HUES48 (cell line): ENCODE data around the gene CKAP5.

Source experiments
- H3K27ac ChIP-seq: one replicate; pipeline ENCODE4 v1.7.0; 2013; ENCODE audit warnings: low read depth, low read length, inconsistent platforms
- H3K27me3 ChIP-seq: 2 replicates; pipeline ENCODE4 v1.6.1; 2013; ENCODE audit warnings: mild to moderate bottlenecking, low read length; ENCODE audit not compliant: control insufficient read depth, insufficient read depth
- H3K36me3 ChIP-seq: 2 replicates; pipeline ENCODE4 v1.6.1; 2013; ENCODE audit warnings: low read length; ENCODE audit not compliant: control insufficient read depth, insufficient read depth
- H3K4me1 ChIP-seq: 2 replicates; pipeline ENCODE4 v1.6.1; 2013; ENCODE audit warnings: mild to moderate bottlenecking, low read length; ENCODE audit not compliant: control insufficient read depth, insufficient read depth
- H3K4me3 ChIP-seq: 2 replicates; pipeline ENCODE4 v1.5.1; 2013; ENCODE audit warnings: mild to moderate bottlenecking, low read depth, low read length
- H3K9ac ChIP-seq: 2 replicates; pipeline ENCODE4 v1.6.1; 2013; ENCODE audit warnings: mild to moderate bottlenecking, low read depth, low read length, moderate library complexity
- H3K9me3 ChIP-seq: 2 replicates; pipeline ENCODE4 v1.6.1; 2013; ENCODE audit warnings: low read length; ENCODE audit not compliant: control insufficient read depth, insufficient read depth

Gene CKAP5

DNA sequence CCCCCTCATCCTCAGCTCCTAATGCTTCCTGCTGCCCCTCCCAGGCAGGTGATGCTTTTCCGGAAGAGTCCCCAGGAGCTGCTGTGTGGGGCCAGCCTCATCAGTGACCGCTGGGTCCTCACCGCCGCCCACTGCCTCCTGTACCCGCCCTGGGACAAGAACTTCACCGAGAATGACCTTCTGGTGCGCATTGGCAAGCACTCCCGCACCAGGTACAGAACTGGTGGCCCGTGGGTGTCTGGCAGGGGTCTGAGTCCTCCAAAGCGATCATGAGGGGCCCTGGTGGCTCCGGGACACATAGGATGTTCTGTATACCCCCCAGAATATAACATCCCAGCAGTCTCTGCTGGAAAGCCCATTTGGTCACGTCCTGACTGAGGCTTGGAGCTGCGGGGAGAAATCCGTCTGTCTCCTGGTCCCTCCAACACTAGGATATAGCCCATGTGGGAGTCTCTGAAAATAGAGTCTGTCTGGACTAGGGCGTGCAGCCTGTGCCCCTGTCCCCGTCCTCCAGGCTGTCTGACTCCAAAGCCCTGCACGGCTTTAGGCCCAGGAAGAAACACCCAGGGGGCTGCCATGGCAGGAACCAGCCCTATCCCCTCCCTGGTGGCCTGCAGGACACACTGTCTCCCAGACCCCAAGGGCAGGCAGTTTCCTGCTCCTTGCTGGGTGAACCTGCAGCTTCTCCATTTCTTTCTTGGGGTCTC, 118.0 kb downstream of the CKAP5 start:
- Histone ChIP-seq H3K9me3 (no peaks in the 10 kb centered on the region), H3K27me3 (no peaks in the 10 kb centered on the region), H3K27ac (no peak overlapping the region), H3K4me1 (peaks cover 7% of the 10 kb centered on the region; the same call in 1 of the 2 replicates), H3K4me3 (no peak overlapping the region), H3K36me3 (no peaks in the 10 kb centered on the region), H3K9ac (no peak overlapping the region)

DNA sequence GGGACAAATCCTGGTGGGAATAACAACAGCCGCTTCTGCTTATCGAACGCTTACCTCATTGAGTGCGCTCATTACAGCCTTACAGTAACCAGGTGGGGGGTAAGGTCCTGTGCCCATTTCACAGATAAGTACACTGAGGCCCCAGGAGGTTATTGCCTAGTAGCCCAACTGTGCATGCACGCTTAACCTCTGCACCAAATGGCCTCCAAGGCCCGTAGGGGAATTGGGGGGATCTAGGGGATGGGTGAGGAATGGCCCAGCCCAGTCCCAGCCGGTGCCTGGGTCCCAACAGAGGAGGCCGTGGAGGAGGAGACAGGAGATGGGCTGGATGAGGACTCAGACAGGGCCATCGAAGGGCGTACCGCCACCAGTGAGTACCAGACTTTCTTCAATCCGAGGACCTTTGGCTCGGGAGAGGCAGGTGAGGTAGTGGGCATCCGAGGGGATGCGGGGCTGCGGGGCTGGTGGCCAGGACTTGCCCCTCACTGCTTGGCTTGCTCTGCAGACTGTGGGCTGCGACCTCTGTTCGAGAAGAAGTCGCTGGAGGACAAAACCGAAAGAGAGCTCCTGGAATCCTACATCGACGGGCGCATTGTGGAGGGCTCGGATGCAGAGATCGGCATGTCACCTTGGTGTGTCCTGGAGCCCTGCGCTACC, 119.7 kb downstream of the CKAP5 start:
- no peaks in the 10 kb centered on the region for H3K27me3 ChIP-seq
- no peak overlapping the region for H3K4me3 ChIP-seq
- no peaks in the 10 kb centered on the region for H3K36me3 ChIP-seq
- no peak overlapping the region for H3K27ac ChIP-seq
- no peaks in the 10 kb centered on the region for H3K9me3 ChIP-seq
- H3K4me1 ChIP-seq, result peaks cover 7% of the 10 kb centered on the region; the same call in 1 of the 2 replicates
- H3K9ac ChIP-seq, result no peak overlapping the region

DNA sequence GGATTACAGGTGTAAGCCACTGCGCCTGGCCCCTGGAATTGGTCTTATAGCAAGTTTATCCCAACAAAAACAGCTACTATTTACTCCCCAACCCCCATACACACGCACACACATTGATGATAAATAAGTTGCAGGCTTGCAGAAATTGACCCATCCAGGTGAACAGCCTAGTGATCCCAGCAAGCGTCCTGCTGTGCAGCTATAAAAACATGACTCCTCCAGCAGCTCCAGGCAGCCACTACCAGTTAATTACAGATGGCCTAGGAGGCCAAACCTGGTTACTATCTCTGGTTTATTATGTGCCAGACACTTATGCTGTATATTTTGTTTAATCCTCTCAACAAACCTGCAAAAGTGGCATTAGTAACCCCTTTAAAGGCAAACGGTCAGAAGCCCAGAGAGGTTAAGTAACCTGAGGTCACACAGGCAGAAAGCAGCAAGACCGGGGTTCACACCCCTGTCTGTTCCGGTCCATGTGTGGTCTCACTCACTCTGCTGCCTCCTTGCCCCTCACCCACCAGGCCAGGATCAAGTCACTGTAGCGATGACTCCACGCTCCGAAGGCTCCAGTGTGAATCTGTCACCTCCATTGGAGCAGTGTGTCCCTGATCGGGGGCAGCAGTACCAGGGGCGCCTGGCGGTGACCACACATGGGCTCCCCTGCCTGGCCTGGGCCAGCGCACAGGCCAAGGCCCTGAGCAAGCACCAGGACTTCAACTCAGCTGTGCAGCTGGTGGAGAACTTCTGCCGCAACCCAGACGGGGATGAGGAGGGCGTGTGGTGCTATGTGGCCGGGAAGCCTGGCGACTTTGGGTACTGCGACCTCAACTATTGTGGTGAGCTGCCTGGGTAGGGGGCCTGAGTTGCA, 120.5 kb downstream of the CKAP5 start:
- no peak overlapping the region for H3K9ac ChIP-seq
- H3K27ac ChIP-seq, result no peak overlapping the region
- H3K36me3 ChIP-seq, result no peaks in the 10 kb centered on the region
- no peak overlapping the region for H3K4me3 ChIP-seq
- no peaks in the 10 kb centered on the region for H3K27me3 ChIP-seq
- peaks cover 7% of the 10 kb centered on the region; the same call in 1 of the 2 replicates for H3K4me1 ChIP-seq
- H3K9me3 ChIP-seq, result no peaks in the 10 kb centered on the region

DNA sequence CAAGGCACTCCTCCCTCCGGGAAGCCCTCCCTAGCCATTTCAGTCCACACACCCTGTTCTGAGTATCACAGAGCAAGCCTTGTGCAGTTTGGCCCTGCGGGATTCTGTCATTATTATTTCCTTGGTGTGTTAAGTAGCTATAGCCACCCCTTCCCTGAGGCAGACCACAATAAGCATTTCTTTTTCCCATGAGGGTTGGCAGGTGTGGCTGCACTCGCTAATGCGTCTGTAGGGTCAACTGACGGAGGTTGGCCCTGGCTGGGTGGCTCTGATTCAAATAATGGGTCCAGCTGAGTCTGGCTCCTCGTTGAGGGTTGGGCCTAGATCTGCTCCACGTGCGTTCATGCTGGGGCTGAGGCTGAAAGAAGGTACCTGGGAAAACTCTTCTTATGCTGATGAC, 122.0 kb downstream of the CKAP5 start:
- no peaks in the 10 kb centered on the region for H3K36me3 ChIP-seq
- H3K9ac ChIP-seq, result no peak overlapping the region
- peaks cover 7% of the 10 kb centered on the region; the same call in 1 of the 2 replicates for H3K4me1 ChIP-seq
- H3K4me3 ChIP-seq, result no peak overlapping the region
- no peaks in the 10 kb centered on the region for H3K9me3 ChIP-seq
- no peak overlapping the region for H3K27ac ChIP-seq
- H3K27me3 ChIP-seq, result no peaks in the 10 kb centered on the region

DNA sequence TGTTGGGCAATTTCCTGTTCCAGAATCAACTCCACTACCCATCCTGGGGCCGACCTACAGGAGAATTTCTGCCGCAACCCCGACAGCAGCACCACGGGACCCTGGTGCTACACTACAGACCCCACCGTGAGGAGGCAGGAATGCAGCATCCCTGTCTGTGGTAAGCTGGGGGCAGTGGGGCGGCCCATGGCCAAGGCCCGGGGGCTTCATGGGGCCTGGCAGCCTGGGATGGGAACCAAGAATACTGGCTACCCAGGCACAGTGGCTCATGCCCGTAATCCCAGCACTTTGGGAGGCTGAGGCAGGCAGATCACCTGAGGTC, 122.8 kb downstream of the CKAP5 start:
- no peak overlapping the region for H3K9ac ChIP-seq

DNA sequence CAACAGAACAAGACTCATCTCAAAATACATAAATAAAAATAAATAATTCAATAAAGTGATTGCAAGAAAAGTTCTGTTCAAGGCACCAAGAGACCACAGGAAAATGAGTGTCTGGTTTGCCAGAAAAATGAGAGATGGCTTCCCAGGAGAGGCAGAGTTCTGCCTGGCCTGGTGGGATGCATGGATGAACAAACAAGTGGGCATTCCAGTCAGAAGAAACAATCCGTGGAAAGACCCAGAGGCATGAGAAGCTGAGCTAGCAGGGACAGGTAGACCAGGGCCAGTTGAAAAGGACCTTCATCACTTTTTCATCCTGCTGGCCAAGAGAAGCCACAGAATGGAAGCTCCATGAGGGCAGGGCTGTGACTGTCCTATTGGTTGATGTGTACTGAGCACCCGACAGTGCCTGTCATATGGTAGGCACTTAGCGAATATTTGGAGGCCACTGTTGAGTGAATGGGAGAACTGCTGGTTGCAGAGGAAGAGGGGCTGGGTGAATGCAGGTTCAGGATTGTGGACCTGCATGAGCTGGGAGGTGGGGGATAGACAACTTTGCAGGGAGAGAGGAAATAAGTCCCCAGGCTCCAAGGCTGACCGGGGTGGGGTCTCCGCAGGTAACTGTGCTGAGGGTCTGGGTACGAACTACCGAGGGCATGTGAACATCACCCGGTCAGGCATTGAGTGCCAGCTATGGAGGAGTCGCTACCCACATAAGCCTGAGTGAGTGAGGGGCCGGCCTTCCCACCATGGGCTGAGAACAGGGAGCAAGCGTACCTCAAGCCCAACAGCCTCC, 123.3 kb downstream of the CKAP5 start:
- Histone ChIP-seq H3K4me1 (peaks cover 7% of the 10 kb centered on the region; the same call in 1 of the 2 replicates), H3K27ac (no peak overlapping the region), H3K27me3 (no peaks in the 10 kb centered on the region), H3K9me3 (no peaks in the 10 kb centered on the region), H3K9ac (no peak overlapping the region), H3K4me3 (no peak overlapping the region), H3K36me3 (no peaks in the 10 kb centered on the region)

More for the DNA sequence above, 122.8 kb downstream of the CKAP5 start:
- Histone ChIP-seq H3K4me3 (no peak overlapping the region), H3K36me3 (no peaks in the 10 kb centered on the region), H3K9me3 (no peaks in the 10 kb centered on the region), H3K27me3 (no peaks in the 10 kb centered on the region), H3K4me1 (peaks cover 7% of the 10 kb centered on the region; the same call in 1 of the 2 replicates), H3K27ac (no peak overlapping the region)

DNA sequence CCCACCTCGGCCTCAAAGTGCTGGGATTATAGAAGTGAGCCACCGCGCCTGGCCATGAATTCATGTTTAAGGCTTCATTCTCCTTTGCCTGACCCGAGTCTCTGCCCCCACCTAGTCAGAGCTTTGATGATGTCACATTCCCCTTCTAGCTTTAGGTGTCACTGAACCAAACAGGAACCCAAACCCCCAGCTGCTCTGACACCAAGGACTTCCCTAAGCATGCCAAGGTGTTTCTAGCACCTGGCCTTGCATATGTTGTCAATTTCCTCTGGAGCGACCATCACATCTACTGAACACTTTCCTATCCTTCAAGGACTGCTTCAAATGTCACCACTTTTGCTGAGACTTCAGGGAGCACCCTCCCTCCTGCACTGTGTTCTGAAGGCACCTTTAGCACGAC, 124.8 kb downstream of the CKAP5 start:
- Histone ChIP-seq H3K4me3 (no peak overlapping the region), H3K9me3 (no peaks in the 10 kb centered on the region), H3K27ac (no peak overlapping the region), H3K4me1 (peaks cover 7% of the 10 kb centered on the region; the same call in 1 of the 2 replicates), H3K9ac (no peak overlapping the region), H3K27me3 (no peaks in the 10 kb centered on the region), H3K36me3 (no peaks in the 10 kb centered on the region)

DNA sequence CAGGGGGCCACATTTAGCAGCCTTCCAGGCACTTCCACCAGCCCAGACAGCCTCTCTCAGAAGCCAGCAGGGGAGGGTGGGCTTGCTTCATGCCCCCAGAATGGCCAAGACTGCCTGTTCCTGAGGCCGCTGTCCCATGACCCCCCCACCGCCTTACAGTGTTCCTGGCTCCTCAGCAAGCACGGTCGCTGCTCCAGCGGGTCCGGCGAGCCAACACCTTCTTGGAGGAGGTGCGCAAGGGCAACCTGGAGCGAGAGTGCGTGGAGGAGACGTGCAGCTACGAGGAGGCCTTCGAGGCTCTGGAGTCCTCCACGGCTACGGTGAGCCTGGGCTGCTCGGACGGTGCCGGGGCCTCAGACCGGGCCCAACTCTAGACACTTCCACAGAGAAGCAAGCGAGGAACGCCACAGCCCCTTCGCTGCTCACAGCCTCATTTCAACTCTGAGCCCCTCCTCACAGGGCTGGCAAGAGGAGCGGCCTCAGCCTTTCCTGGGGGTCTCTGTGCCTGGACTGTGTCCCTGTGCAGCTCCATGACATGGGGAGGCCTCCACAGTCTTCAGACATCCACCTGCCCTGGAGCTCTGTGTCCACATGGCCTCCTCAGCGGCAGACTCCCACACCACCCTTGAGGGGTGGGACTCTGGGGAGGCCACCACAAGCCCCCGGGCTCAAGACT, 126.4 kb downstream of the CKAP5 start:
- H3K9ac ChIP-seq, result no peak overlapping the region
- H3K36me3 ChIP-seq, result no peaks in the 10 kb centered on the region
- no peaks in the 10 kb centered on the region for H3K27me3 ChIP-seq
- no peak overlapping the region for H3K4me3 ChIP-seq
- no peaks in the 10 kb centered on the region for H3K9me3 ChIP-seq
- peaks cover 7% of the 10 kb centered on the region; the same call in 1 of the 2 replicates for H3K4me1 ChIP-seq
- H3K27ac ChIP-seq, result no peak overlapping the region

DNA sequence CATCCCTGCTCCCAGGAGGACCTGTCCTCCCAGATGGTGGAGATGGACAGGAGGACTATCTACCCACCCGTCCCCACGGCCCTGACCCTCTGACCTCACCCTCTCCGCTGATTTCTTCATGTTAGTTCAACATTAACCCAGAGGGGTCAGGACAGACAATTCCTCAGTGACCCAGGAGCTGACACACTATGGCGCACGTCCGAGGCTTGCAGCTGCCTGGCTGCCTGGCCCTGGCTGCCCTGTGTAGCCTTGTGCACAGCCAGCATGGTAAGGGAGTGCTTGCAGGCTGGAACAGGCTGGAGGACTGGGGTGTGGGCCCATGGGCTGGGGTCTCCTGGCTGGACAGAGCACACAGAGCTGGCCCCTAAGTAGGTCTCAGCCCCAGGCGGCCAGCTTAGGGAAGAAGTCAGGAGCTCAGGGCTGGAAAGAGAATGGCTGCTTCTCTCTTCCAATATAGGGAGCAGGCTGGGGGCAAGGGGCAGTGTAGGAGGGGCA, 127.0 kb downstream of the CKAP5 start, which contains the start of gene F2:
Gene F2, plus strand, starts transcription at position 166 of the 495 bp plus-strand sequence. Its CDS starts 23 bp downstream, at position 189.
- Histone ChIP-seq H3K4me3 (no peak within 1 kb of the TSS), H3K27me3 (no peaks in the 10 kb centered on the region), H3K4me1 (peaks cover 2% of the 10 kb centered on the region; the same call in 1 of the 2 replicates), H3K9ac (no peak within 1 kb of the TSS), H3K9me3 (no peaks in the 10 kb centered on the region), H3K27ac (no peak within 1 kb of the TSS), H3K36me3 (no peaks in the 10 kb centered on the region)
